Activated naive CD4-positive, alpha-beta T cell treated with anti-CD3 and anti-CD28 coated beads, Interleukin-2, amount 50 U/mL, for 16 hours (primary cell): ENCODE results near the gene RTN4R.

ENCODE experiments used
- DNase-seq: peaks from one replicate; pipeline ENCODE4 v3.0.0-alpha.2; 2020

RTN4R gene

DNA sequence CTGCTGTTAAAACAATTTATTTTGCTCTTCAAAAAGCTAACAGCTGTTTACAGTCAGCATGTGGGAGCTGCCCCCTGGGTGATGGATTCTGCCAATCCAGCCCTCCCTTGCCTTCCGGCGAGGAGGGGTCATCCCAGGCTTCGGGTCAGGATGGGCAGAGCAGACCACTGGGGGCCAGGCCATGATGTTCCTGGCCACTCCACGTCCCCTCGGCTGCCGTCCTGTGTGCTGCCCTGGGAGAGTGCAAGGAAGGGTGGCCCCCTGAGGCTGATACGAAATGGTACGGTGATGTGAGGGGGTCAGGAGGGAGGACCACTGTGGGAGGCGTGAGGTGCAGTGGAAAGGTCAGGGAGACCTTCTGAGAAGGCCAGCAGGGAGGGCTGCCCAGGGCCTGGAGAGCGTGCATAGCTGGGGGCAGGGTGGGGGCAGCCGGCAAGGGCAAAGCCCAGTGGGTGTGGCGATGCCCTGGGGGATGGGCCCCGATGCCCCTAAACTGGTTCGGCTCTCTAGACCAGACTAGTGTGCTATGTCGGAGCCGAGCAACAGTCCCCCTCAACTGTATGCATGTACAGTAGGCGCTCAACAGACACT is 41.3 kb downstream of the RTN4R start:
- DNase-seq, result no peak

DNA sequence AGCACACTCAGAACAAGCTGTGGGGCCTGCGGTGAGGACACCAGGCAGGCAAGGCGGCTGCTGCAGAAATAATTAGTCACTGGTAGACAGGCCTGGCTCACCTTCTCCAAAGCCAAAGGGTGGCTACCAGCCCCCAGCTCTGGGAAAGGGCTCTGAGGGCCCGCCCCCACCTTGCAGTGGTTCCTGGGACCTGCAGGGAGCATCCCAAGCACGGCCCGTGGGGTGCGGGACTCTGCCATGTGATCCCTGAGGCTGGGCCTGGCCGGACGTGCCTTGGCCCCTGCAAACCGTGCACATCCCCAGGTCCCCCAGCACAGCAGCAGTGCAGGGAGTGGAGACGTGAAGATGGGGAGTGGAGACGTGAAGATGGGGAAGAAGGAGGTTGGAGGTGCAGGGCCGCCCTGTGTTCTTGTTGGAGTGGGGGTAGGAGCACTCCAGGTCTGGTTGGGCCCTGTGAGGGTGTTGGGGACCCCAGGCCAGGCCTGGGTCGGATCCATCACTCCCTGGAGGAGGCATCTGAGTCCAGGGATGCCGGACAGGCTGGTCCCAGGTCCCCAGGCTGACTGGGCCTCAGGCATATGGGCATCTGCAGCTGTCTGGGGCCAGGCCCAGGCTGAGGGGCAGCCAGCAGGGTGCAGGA is 41.9 kb downstream of the RTN4R start:
- DNase-seq, result no peak

DNA sequence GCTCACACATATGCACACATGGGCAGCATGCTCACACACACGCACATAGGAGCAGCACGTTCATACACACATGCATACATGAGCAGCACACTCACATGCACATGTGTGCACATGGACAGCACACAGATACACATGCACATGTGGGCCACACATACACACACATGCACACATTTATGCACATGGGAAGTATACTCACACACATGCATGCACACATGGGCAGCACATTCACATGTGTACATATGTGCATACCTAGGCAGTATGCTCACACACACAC is 42.5 kb downstream of the RTN4R start:
- DNase-seq, result no peak

DNA sequence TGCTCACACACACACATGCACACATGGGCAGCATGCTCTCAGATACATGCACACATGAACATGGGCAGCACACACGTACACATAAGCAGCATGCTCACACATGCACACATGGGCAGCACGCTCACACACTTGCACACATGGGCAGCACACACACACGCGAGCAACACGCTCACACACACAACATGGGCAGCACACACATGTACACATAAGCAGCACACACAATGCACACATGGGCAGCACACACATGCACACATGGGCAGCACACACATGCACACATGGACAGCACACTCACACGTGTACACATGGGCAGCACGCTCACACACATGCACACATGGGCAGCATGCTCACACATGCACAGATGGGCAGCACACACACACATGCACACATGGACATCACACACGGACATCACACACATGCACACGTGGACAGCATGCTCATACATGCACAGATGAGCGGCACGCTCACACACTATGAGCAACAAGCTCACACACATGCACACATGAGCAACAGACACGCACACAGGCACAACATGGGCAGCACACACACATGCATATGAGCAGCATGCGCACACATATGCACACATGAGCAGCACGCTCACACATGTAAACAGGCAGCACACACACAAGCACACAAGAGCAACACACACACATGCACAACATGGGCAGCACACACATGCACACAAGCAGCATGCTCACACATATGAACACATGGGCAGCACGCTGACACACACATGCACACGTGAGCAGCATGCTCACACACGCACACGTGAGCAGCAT is 43.0 kb downstream of the RTN4R start:
- DNase-seq, result no peak

DNA sequence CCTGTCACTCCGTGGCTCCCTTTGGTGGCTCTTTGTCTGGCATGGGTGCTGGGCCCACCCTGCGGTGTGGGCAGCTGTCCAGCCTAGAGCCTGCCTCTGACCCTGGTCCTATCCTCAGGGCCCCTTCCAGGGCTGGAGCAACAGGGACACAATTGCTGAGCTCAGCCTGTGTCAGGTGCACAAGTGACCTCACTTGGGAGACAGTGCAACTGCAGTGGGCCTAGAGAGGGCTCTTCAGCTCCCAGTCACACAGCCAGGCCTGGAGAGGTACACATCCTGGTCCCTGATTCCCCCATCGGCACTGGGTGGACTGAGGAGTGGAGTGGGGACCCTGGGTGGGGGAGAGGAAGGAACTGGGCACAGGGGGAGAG is 43.9 kb downstream of the RTN4R start:
- no peak for DNase-seq

DNA sequence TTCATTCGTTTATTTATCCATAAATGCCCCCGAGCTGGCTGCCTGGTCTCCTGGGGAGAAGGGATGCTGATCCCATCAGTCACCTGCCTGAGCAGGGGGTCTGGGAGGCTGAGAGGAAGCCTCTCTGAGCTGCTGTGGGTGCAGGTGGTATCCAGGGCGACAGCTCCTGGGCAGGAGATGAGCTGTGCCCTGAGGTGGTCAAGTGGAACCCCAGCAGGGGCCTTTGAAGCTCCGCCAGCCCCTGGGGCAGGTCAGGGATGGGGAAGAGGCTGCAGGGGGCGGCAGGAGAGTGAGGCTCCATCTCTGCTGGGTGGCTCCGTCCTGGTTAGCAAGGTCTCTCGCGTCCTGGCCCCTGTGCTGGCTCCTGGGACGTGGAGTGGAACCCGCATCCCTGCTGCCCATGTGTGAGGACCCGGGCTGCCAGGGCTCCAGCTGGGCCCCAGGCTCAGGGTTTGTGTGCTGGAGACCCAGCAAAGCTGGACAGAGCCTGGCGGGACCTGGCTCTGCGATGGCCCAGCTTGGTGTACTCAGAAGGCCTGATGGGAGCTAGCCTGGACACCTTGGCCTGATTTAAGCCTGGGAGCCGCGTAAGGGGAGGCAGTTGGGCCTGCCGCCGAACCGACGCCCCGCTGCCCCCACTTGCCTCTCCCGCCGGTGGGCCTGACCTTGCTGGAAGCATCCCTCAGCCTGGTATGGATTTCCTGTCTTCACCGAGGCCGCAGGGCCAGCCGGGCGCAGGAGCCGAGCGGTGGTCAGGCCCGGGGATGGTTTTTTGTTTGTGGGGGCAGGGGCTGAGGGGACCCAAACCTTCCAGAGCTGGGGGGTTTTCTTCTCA is 44.5 kb downstream of the RTN4R start:
- no peak for DNase-seq

DNA sequence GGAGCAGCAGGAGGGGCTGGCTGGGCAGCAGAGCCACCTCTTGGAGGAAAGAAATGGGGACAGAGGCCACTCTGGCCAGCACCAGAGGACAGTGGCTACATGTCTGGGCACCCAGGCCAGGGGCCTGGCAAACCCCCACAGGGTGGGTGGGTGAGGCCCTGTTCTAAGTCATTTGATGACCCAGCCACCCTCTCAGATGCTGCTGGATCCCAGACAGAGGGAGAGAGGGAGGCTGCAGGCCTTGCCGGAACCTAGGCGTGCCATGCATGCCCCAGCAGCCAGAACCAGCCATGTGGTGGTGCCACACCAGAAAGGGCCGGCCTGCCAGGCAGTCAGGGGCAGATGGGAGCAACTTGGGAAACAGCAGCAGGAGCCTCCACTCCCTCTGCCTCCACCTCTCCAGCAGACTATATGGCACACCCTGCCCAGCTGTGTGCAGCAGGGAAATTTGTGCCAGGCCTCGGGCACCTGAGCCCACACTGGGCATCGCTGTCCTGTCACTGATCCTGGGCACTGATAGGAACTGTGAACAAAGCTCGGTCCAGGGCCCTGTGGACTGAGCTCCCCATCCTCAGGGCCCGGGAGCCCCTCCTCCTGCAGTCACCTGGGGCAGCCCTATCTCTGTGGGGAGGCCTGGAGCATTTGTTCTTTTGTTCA is 45.2 kb downstream of the RTN4R start:
- DNase-seq, result no peak

DNA sequence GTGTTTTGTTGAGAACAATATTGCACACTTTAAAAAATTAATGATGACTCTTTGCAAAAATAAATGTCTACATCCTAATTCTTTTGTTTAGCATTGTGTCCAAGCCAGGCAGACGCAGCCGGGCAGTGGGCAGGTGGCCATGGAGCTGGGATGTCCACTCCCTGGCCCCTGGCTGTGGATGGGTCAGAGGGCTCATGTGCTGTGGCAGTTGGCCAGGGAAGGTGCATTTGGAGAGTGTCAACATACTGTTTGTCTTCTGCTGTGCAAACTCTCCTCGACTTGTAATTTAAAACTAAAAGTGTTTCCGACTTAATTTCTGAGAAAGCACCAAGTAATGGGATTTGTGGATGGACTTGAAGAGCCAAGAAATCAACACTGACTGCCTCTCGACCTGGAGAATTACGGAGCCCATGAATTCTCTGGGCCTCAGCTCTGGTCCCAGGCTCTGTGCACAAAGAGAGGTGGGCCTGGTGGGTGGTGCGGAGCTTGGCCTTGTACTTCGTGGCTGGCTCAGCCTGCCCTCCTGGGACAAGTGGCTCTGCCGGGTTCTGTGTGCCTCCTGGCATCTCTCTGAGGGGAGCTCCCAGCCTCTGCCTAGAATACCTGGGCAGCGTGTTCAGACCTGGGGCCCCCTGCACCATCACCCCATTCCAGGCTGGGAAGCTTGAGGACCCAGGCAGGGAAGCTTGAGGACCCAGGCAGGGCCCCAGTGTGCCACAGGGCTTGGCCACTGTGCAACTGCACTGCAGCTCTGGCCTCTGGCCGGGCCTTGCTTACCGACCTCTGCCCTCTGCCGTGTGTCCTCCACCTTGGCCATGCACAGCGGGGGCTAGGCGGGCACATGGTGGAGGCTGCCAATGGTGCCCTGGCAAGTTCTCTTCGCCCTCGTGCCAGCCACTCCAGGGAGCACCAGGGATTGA is 46.4 kb downstream of the RTN4R start:
- DNase-seq, result no peak

DNA sequence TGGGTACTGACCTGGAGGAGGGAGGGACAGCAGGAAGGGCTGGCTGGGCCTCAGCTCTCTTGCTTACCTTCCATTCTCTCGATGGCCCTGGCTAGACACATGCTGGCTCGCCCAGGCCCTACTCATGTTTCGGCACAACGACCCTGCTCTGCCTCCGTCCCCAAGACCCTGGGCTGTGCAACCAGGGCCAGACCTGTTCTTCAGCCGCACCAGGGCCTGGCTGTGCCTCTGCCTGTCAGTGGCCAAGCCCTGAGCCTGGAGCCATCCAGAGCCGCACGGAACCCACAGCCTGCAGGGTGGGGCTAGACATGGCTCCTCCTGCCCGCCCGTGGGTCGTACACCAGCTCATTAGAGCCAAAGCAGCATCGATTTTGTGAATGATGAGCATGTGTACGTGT is 47.5 kb downstream of the RTN4R start:
- no peak for DNase-seq

DNA sequence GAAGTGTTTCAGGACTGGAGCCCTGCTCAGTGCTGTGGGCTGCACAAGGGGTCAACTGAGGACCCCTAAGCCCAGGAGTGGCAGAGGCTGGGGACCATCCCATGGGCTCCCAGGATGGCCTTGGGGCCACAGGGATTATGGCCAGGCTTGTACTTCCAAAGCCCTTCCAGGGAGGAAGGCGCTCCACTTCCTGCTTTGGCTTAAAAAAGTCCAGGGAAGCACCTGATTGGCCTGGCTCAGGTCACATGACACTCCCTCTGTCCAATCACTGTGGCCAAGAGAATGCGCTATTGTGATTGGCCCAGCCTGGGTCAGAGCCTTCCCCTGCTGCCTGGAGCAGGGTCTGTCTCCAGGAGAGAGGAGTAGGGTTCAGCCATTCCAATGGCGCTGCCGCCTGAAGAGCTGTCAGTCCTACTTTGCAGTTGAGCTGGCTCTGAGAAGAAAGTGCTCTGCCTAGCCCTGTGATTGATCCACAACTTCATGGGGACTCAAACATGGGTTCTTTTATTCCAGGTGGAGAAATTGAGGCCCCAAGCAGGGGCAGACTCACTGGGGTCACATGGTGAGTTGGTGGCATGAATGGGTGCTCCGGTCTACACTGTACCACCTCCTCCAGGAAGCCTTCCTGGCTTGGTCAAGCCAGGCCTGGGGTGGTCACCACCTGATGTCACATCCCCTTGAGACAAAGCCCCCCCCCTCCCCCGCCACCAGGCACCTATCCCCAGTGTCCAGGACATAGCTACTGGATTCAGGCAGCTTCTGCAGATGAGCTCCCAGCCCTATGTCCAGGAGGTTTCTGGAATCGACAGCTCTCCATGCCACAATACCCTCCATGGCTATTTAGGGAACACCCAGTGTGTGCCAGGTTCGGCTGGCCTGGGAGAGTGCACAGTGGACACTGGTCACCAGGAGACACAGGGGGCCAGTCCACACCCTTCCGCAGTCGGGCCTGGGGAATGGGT is 48.2 kb downstream of the RTN4R start:
- no peak for DNase-seq

DNA sequence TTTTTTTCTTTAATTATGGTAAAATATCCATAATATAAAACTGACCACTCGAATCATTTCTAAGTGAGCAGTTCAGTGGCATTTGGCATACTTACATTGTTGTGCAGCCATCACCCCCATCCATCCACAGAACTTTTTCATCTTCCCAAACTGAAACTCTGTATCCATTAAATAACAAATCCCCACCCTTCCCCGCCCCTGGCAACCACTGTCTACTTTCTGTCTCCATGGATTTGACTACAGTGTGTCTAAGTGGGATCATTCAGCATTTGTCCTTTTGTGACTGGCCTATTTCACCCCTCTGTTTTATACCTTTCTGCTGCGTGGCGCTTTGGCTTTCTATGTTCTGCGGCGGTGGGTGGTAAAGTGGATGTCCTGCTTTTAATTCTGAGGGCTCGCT is 49.1 kb downstream of the RTN4R start:
- no peak for DNase-seq

DNA sequence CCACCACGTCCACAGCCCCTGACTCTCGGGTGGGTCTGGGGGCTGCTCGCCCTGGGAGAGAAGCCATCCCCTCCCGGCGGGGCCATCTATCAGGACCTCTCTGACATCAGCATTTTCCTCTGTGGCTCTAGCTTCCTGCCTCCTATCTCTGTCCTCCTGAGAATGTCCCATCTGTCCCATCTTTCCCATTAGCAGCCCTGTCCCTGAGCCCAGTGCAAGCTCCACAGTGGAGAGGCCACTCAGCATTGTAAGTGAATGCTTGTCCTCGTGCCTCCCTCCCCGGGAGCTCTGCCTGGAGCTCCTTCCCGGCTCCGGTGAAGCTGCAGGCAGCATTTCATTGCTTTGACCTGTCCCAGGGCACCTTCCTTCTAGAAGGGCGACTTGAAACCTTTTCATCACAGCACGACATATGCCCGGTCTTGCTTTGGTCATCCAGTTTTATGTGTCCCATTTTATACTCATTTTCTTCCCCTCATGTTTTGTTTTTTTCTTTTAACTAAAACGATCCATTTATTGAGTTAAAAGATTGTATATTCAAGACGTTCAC is 49.7 kb downstream of the RTN4R start:
- DNase-seq, result no peak

DNA sequence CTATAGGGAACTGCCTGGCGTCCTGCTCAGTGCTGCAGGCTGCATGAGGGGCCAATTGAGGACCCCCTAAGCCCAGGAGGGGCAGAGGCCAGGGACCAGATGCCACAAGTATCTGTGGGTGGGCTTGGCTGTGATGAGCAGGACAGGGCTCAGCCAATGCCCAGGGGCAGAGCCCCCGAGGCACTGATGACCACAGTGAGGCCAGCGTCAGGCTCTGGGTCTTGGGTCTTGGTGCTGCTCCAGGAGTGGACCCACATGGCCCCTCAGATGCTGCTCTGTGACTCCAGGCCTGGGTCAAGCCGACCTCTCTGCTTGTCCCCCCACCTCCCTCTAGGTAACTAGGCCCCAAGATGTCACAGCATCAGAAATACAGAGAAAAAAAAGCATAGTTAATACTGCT is 50.6 kb downstream of the RTN4R start:
- no peak for DNase-seq

DNA sequence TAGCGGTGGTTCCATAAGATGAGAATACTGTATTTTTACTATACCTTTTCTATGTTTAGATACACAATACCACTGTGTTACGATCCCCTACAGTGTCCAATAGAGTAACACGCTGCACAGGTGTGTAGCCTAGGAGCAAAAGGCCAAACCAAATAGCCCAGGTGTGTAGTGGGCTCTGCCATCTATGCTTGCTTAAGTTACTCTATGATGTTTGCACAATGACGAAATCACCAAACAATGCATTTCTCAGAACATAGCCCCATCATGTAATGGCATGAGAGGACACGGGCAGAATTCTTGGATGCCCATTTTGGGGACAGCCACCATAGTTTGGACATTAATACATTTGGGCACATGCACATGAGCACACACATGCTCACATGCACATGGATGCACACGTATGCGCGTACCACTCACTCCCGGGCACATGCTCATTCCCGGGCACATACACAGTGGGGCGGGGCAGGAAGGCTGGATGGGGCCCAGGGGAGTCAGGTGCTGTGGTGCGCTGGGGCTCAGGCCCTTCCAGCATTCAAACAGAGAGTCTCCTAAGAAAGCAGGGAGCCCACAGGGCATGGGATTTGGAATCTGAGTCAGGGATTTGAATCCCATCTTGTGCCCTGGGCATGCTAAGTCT is 51.1 kb downstream of the RTN4R start:
- no peak for DNase-seq

DNA sequence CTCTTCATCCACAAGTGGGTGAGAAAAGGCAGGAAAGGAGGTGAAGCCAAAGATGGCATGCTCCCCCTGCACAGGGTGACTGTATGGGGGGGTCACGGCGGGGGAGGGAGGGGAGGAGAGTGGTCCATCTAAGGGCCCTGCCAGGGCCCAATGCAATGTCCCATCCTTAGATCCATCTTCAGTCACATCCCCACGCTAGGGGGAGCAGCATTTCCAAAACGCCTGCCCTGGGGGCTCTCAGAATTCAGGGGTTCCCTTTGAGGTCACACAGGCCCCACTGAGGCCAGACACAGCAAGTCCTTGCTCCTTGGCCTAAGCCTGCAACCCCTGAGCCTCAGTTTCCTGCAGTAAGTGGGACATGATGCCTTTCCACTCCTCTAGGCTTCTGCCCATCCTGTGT is 52.4 kb downstream of the RTN4R start:
- DNase-seq, result no peak

DNA sequence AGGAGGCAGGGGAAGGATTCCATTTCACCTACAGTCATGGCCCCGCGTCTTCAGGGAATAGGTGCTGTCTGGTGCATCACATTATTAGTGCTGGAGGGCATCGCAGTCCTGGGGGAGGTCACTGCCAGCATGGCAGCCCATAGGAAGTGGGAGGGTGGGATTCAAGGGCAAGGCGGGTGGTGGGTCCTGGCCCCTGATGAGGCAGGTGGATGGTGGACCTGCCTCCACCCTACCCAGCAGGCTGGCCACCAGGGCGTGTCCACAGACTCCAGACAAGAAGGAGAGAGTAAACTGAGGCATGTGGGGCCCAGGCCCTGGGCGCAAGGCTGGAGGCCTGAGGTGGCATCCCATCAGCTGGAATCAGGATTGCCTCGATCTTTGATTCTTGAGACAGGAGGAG is 53.3 kb downstream of the RTN4R start:
- DNase-seq, result no peak

DNA sequence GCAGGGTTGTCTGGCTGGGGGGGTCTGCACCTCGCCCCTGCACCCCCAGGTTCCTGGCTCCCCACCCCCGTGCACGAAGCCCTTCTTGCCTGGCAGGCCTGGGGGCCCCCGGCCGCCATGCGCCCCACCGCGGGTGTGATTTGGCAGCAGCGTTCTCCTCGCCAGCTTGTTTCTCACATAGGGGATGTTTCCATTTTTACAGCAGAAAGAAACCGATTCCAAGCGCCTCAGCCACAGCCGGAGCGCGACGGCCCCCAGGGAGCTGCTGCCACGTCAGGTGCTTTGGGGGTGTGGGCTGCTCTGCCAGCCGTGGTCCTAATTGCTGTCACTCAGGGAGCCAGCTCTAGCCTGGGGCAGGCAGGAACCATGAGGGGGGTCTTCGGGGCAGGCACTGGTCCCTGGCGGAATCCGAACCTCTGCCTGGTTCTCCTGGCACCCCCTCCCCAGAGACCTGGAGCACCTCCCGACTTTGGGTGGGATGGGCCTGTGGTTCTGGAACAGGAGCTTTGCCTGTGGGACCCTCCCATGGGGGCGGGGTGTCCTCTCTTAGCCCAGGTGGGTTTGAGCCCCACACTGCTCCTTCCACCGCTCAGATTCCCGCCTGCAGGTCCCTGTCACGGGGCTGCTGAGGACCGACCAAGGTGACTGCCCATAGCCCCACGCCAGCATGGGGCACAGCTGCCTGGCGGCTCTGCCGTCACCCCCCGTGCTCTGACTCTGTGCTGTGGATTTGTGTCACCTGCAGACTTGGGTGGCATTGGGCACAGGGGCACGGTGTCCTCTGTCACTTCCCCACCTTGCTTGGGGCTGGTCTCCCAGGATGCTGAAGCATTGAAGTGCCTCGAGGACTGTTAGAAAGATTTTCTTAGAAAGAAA is 54.0 kb downstream of the RTN4R start:
- no peak for DNase-seq

DNA sequence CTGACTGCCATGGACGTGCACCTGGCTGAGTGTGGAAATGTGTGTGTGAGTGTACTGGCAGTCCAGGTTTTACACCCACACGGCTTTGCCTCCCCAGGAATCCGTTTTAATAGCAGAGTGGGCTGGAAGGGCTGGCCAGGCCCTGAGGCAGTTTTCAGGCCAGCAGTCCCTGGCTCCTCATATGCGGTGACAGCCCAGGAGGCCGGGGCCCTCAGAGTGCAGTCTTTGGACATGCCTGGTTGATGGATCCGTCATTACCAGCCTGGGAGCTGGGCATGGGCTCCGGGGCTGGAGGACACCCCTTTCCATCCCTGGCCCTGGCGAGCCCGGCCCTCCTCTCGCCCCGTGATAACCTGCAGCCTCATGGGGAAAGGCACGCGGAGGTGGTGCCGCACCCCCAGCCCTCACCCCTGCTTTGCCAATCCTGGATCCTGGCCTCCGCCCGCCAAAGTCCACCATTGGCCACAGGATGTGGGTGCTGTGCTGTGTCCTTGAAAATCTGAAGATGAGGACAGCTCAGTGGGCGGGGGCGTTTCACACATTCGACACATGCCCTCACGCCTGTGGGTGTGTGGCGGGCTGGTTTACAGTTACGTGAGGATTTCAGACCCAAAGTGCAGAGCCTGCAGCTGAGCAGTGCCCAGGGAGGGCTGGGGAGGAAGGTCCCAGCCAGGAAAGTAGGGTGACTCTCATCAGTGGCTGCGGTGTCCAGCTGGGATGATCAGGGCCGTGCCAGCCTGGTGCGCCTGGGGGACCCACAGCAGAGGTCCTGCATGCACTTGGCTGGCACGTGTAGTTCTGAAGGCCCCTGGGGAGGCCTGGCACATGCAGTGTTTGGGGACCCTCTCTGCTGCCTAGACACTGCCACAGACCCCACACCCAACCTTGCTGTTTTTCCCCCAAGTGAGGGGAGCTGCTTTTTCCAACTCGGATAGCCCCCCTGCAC is 55.1 kb downstream of the RTN4R start:
- no peak for DNase-seq
